ENCODE data around the gene ZMPSTE24.

DNA sequence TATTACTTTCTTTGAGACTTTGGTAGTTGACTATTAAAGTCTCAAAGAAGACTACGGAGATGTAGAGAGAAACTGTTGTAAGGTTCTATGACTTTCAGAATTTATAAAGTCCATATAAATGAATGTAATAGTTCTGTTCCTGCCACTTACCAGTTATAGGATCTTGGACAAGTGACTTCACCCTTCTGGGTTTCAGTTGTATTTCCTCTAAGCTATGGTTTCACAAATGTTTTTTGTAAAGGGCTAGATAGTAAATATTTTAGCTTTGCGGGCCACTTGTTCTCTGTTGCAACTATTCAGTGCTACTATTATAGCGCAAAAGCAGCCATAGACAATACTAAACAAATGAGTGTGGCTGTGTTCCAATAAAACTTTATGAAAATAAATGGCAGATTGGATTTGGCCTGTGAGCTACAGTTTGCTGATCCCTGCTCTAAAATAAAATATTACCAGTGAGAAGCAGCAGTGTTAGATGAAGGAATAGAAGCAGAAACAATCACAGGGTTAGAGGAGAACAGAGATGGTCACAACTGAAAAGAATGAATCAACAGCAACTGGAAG is 14.7 kb downstream of the ZMPSTE24 start:
- TF ChIP-seq POLR2A (IDR thresholded peaks at IDR 0.05; ENCODE audit: low read depth, low read length) (no peak), POU2F2 (IDR thresholded peaks at IDR 0.05; ENCODE audit: low read depth, low read length) (no peak), SPI1 (IDR thresholded peaks at IDR 0.05; ENCODE audit: low read depth, low read length) (no peak)
